ENCODE results near the gene SERPINA4.

SERPINA4 gene

GRCh38 chr14:94544726-94545125 lies 16.5 kb upstream of the SERPINA4 start:
- H2AFZ ChIP-seq (ENCODE audit: low read length): no peak overlapping the region
- TF ChIP-seq CTCF (conservative IDR thresholded peaks at IDR 0.05; ENCODE audit: low read length): no peak
- TF ChIP-seq EZH2phosphoT487 (IDR thresholded peaks at IDR 0.05; ENCODE audit: borderline replicate concordance): no peak
- no peaks in the 10 kb centered on the region; the same call in 1 of the 2 replicates for H3K9me3 ChIP-seq (ENCODE audit: insufficient read depth, low read depth, low read length)
- H3K4me3 ChIP-seq (ENCODE audit: low read length, poor library complexity, severe bottlenecking): no peak overlapping the region
- no peaks in the 10 kb centered on the region for H3F3A ChIP-seq (ENCODE audit: low read depth)
- no peaks in the 10 kb centered on the region for H3K4me1 ChIP-seq (ENCODE audit: insufficient read depth, low read length, poor library complexity, severe bottlenecking)
- no peak overlapping the region for H3K4me2 ChIP-seq (ENCODE audit: low read depth, low read length, poor library complexity, severe bottlenecking)
- H3K9ac ChIP-seq (ENCODE audit: low read depth, low read length, poor library complexity, severe bottlenecking): no peak overlapping the region
- no peaks in the 10 kb centered on the region for H3K9me2 ChIP-seq (replicated peaks; ENCODE audit: low read depth, low read length)
- no peaks in the 10 kb centered on the region for H4K20me1 ChIP-seq (ENCODE audit: insufficient read depth, low read length, poor library complexity, severe bottlenecking)
- H3K36me3 ChIP-seq (ENCODE audit: insufficient read depth, low read length): no peaks in the 10 kb centered on the region
- no peaks in the 10 kb centered on the region for H3K27me3 ChIP-seq (ENCODE audit: insufficient read depth, low read length, poor library complexity, severe bottlenecking)
- no peaks in the 10 kb centered on the region for H3K79me2 ChIP-seq (ENCODE audit: insufficient read depth, low read length)

- Histone ChIP-seq H3K4me2 (ENCODE audit: low read depth, low read length, poor library complexity, severe bottlenecking) (no peak overlapping the region), H2AFZ (ENCODE audit: low read length) (no peak overlapping the region), H3K9me3 (ENCODE audit: insufficient read depth, low read depth, low read length) (no peaks in the 10 kb centered on the region; the same call in 1 of the 2 replicates), H3K27me3 (ENCODE audit: insufficient read depth, low read length, poor library complexity, severe bottlenecking) (no peaks in the 10 kb centered on the region), H3K9me2 (replicated peaks; ENCODE audit: low read depth, low read length) (no peaks in the 10 kb centered on the region), H3K9ac (ENCODE audit: low read depth, low read length, poor library complexity, severe bottlenecking) (no peak overlapping the region), H3K36me3 (ENCODE audit: insufficient read depth, low read length) (no peaks in the 10 kb centered on the region), H3K79me2 (ENCODE audit: insufficient read depth, low read length) (no peaks in the 10 kb centered on the region), H3F3A (ENCODE audit: low read depth) (no peaks in the 10 kb centered on the region), H3K4me1 (ENCODE audit: insufficient read depth, low read length, poor library complexity, severe bottlenecking) (no peaks in the 10 kb centered on the region), H4K20me1 (ENCODE audit: insufficient read depth, low read length, poor library complexity, severe bottlenecking) (no peaks in the 10 kb centered on the region), H3K4me3 (ENCODE audit: low read length, poor library complexity, severe bottlenecking) (no peak overlapping the region)
- TF ChIP-seq EZH2phosphoT487 (IDR thresholded peaks at IDR 0.05; ENCODE audit: borderline replicate concordance): no peak
- TF ChIP-seq CTCF (conservative IDR thresholded peaks at IDR 0.05; ENCODE audit: low read length): no peak
These were observed 16.0 kb upstream of the SERPINA4 start for GRCh38 chr14:94545131-94545841.

GRCh38 chr14:94547151-94547680 lies 14.0 kb upstream of the SERPINA4 start:
- Histone ChIP-seq H3K79me2 (ENCODE audit: insufficient read depth, low read length) (no peaks in the 10 kb centered on the region), H3K4me2 (ENCODE audit: low read depth, low read length, poor library complexity, severe bottlenecking) (no peak overlapping the region), H4K20me1 (ENCODE audit: insufficient read depth, low read length, poor library complexity, severe bottlenecking) (no peaks in the 10 kb centered on the region), H3F3A (ENCODE audit: low read depth) (no peaks in the 10 kb centered on the region), H3K36me3 (ENCODE audit: insufficient read depth, low read length) (no peaks in the 10 kb centered on the region), H2AFZ (ENCODE audit: low read length) (no peak overlapping the region), H3K4me1 (ENCODE audit: insufficient read depth, low read length, poor library complexity, severe bottlenecking) (no peaks in the 10 kb centered on the region), H3K9me2 (replicated peaks; ENCODE audit: low read depth, low read length) (no peaks in the 10 kb centered on the region), H3K27me3 (ENCODE audit: insufficient read depth, low read length, poor library complexity, severe bottlenecking) (no peaks in the 10 kb centered on the region), H3K9ac (ENCODE audit: low read depth, low read length, poor library complexity, severe bottlenecking) (no peak overlapping the region), H3K9me3 (ENCODE audit: insufficient read depth, low read depth, low read length) (no peaks in the 10 kb centered on the region; the same call in 1 of the 2 replicates), H3K4me3 (ENCODE audit: low read length, poor library complexity, severe bottlenecking) (no peak overlapping the region)
- TF ChIP-seq CTCF (conservative IDR thresholded peaks at IDR 0.05; ENCODE audit: low read length) (no peak), EZH2phosphoT487 (IDR thresholded peaks at IDR 0.05; ENCODE audit: borderline replicate concordance) (no peak)

All from Loucy (cell line).